Panc1 (cell line): ENCODE data around the gene MTMR2. TPM values are rescaled to one million over a fixed set of nuclear protein-coding genes. Genes with fewer than 3 reads are reported as not detected.

Experiments used
- ATAC-seq: fragments of 200-7000 bp; cut with Tn5 transposase; 2 replicates; pipeline ENCODE4 v1.9.1; 2020; ENCODE audit warnings: mild to moderate bottlenecking, moderate library complexity
- Bru-seq: library from RNA; stranded (reverse); fragments of 400-500 nt; gene quantifications from one replicate; lab custom pipeline; 2021; lab: Mats Ljungman, UMichigan
- BruChase-seq, 2 experiments: library from RNA; stranded (reverse); fragments of 400-500 nt; gene quantifications; one replicate each; lab custom pipeline; 2021; lab: Mats Ljungman, UMichigan
- BruUV-seq: library from RNA; stranded (reverse); fragments of 400-500 nt; replicated peaks from 2 replicates; lab custom pipeline; 2021; lab: Mats Ljungman, UMichigan
- CTCF ChIA-PET: fragments of 300-600 bp; sonication (Branson Sonifier 250); formaldehyde crosslinking; loops from one replicate; lab custom pipeline; 2022; ENCODE audit warnings: antibody characterized with exemption; lab: Charles Lee
- POLR2A ChIA-PET: fragments of 300-600 bp; sonication (Branson Sonifier 250); formaldehyde crosslinking; loops from one replicate; lab custom pipeline; 2022; ENCODE audit warnings: antibody characterized with exemption; lab: Charles Lee
- DNase-seq: peaks from one replicate; pipeline ENCODE4 v3.0.0-alpha.2; 2010; ENCODE audit warnings: low read depth, low spot score
- H3K27ac ChIP-seq: 2 replicates; pipeline ENCODE4 v1.5.1; 2011; ENCODE audit warnings: mild to moderate bottlenecking, low read length, inconsistent platforms
- H3K27me3 ChIP-seq: fragments of 200-500 bp; sonication (Bioruptor generic); 2 replicates; pipeline ENCODE4 v1.6.0; 2014; ENCODE audit warnings: low read length, inconsistent platforms; ENCODE audit not compliant: control insufficient read depth, insufficient read depth
- H3K36me3 ChIP-seq: fragments of 200-500 bp; sonication (Bioruptor generic); 2 replicates; pipeline ENCODE4 v1.5.1; 2014; ENCODE audit warnings: inconsistent platforms, mild to moderate bottlenecking, low read length, moderate library complexity; ENCODE audit not compliant: control insufficient read depth, insufficient read depth
- H3K4me1 ChIP-seq: 2 replicates; pipeline ENCODE4 v1.5.1; 2011; ENCODE audit warnings: inconsistent platforms, mild to moderate bottlenecking, low read length, moderate library complexity; ENCODE audit not compliant: control insufficient read depth, insufficient read depth
- H3K4me3 ChIP-seq, 2 experiments: 2 replicates each; pipeline ENCODE4 v1.5.1; 2011 to 2012; ENCODE audit warnings: low read depth in 2 of 2, low read length in 2 of 2, mild to moderate bottlenecking in 2 of 2, inconsistent platforms in 1 of 2, moderate library complexity in 1 of 2
- H3K9me3 ChIP-seq: fragments of 200-500 bp; sonication (Bioruptor generic); 2 replicates; pipeline ENCODE4 v1.5.1; 2014; ENCODE audit warnings: low read depth, mild to moderate bottlenecking, inconsistent platforms, low read length, moderate library complexity; ENCODE audit not compliant: control insufficient read depth, insufficient read depth
- POLR2AphosphoS5 ChIP-seq: IDR thresholded peaks from 2 replicates; pipeline ENCODE4 v1.6.1; 2012; ENCODE audit warnings: mild to moderate bottlenecking, low read depth, low read length, moderate library complexity
- SIN3A ChIP-seq: IDR thresholded peaks from 2 replicates; pipeline ENCODE4 v1.6.1; 2012; ENCODE audit warnings: low read depth, mild to moderate bottlenecking, low read length, moderate library complexity, borderline replicate concordance; ENCODE audit not compliant: insufficient read depth
- TCF7L2 ChIP-seq: IDR thresholded peaks from 2 replicates; pipeline ENCODE4 v1.6.1; 2011; ENCODE audit warnings: mild to moderate bottlenecking, low read depth, low read length, inconsistent platforms
- in situ Hi-C: cut with HindIII; loops from 2 replicates; pipeline ENCODE4 v1.10.0; 2016; ENCODE audit warnings: low sequenced_read_pairs, low pct_unique_long_range_greater_than_20kb
- intact Hi-C: fragments of 100-400 bp; cut with micrococcal nuclease; formaldehyde crosslinking; loops from one replicate; pipeline ENCODE4 v1.10.0; 2022; ENCODE audit not compliant: unreplicated experiment
- long read RNA-seq: library from polyadenylated mRNA; unstranded; transcript quantifications from one replicate; pipeline ENCODE4 v2.0.0, GENCODE V29; 2021; ENCODE audit not compliant: unreplicated experiment
- polyA plus RNA-seq: library from polyadenylated mRNA; unstranded; fragments of >200 nt; gene quantifications from one replicate; pipeline ENCODE4 v1.2.1, GENCODE V29; 2012; ENCODE audit warnings: missing spikeins; ENCODE audit not compliant: insufficient read length
- total RNA-seq: library from RNA; stranded (reverse); gene quantifications from one replicate; pipeline ENCODE4 v1.2.1, GENCODE V29; 2021; ENCODE audit not compliant: unreplicated experiment
- TF ChIP-seq, protein P1 (sequence below), 2 experiments: IDR thresholded peaks; 2 replicates each; pipeline ENCODE4 v1.6.1; 2011 to 2012; ENCODE audit warnings: low read depth in 2 of 2, control low read depth in 1 of 2, low read length in 1 of 2, mild to moderate bottlenecking in 1 of 2, moderate library complexity in 1 of 2; ENCODE audit not compliant: insufficient read depth in 1 of 2
- TF ChIP-seq, protein P2 (sequence below): fragments of 450-650 bp; IDR thresholded peaks from 2 replicates; pipeline ENCODE4 v1.5.1; 2017; ENCODE audit warnings: mild to moderate bottlenecking

MTMR2 gene
- total RNA-seq = 44.8 TPM
- 23.7 TPM for polyA plus RNA-seq
- percentile 87 among the genes with signal in this experiment for Bru-seq, nascent RNA
- percentile 73 among the genes with signal in this experiment for BruChase-seq, experiment 1, labeled RNA remaining after a 2-hour chase
- percentile 81 among the genes with signal in this experiment for BruChase-seq, experiment 2, labeled RNA remaining after a 6-hour chase
- long read RNA-seq, full-length matches to known transcripts = 148 of 228 reads
- long read RNA-seq, partial matches to known transcripts = 12 of 228 reads
- long read RNA-seq, other reads (novel, unspliced or antisense) = 68 of 228 reads

DNA sequence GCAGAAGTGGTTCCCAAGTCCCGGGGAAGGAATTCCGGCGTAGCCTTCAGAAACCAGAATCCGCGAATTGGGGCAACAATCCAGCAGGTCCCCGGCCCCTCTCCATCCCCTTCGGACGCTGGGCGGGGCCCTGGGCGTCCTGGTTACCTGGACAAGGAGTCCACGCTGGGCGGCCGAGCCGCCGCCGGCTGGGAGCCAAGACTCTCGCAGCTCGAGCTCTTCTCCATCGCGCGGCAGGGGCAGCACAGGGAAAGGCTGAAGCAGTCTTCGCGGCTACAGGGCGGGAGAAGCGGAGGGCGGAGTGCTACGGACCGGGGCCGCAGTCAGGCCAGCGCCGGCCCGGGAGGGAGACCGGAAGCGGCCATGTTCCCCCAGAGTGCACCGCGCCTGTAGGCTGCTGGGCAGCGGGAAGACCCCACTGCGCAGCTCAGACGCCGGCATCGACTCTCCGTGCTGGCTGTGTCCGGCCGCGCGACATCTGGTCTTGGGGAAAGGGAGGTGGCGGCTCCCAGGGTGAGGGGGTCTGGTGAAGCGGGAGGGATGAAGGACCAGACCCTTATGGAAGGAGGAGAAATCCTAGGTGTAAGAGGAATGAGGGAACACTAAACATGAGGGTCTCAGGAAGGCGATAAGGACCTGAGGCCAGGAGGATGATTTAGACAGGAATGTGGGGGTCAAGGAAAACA lies at the start of gene MTMR2:
Gene MTMR2, minus strand, starts transcription at position 380 of the 686 bp plus-strand sequence. Its CDS starts 153 bp downstream, at position 227.
- H3K27ac ChIP-seq = peak within 1 kb of the TSS; percentile 99
- TF ChIP-seq, protein P1, sequence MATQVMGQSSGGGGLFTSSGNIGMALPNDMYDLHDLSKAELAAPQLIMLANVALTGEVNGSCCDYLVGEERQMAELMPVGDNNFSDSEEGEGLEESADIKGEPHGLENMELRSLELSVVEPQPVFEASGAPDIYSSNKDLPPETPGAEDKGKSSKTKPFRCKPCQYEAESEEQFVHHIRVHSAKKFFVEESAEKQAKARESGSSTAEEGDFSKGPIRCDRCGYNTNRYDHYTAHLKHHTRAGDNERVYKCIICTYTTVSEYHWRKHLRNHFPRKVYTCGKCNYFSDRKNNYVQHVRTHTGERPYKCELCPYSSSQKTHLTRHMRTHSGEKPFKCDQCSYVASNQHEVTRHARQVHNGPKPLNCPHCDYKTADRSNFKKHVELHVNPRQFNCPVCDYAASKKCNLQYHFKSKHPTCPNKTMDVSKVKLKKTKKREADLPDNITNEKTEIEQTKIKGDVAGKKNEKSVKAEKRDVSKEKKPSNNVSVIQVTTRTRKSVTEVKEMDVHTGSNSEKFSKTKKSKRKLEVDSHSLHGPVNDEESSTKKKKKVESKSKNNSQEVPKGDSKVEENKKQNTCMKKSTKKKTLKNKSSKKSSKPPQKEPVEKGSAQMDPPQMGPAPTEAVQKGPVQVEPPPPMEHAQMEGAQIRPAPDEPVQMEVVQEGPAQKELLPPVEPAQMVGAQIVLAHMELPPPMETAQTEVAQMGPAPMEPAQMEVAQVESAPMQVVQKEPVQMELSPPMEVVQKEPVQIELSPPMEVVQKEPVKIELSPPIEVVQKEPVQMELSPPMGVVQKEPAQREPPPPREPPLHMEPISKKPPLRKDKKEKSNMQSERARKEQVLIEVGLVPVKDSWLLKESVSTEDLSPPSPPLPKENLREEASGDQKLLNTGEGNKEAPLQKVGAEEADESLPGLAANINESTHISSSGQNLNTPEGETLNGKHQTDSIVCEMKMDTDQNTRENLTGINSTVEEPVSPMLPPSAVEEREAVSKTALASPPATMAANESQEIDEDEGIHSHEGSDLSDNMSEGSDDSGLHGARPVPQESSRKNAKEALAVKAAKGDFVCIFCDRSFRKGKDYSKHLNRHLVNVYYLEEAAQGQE (IDR thresholded peaks at IDR 0.05; ENCODE audit: insufficient read depth in 1 of 2, low read depth in 2 of 2, low read length in 1 of 2) = peak in 1 of 2 experiments; percentile 16; a peak in 1 of 4 replicates
- no peak; the same call in 1 of the 2 replicates for TF ChIP-seq SIN3A
- TF ChIP-seq POLR2AphosphoS5 = peak; percentile 96
- 0 out of 2 replicates have a peak, but pooled peaks have one; percentile 26 for TF ChIP-seq TCF7L2
- TF ChIP-seq, protein P2, sequence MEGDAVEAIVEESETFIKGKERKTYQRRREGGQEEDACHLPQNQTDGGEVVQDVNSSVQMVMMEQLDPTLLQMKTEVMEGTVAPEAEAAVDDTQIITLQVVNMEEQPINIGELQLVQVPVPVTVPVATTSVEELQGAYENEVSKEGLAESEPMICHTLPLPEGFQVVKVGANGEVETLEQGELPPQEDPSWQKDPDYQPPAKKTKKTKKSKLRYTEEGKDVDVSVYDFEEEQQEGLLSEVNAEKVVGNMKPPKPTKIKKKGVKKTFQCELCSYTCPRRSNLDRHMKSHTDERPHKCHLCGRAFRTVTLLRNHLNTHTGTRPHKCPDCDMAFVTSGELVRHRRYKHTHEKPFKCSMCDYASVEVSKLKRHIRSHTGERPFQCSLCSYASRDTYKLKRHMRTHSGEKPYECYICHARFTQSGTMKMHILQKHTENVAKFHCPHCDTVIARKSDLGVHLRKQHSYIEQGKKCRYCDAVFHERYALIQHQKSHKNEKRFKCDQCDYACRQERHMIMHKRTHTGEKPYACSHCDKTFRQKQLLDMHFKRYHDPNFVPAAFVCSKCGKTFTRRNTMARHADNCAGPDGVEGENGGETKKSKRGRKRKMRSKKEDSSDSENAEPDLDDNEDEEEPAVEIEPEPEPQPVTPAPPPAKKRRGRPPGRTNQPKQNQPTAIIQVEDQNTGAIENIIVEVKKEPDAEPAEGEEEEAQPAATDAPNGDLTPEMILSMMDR = no peak
- DNase-seq = no peak
- intact Hi-C loops = loop anchor here (10.0 kb wide), 1 partner anchor 421 kb away; the partner anchor contains the start of gene MAML2
- H3K4me1 ChIP-seq = peaks cover 29% of the 10 kb centered on the region
- no peaks in the 10 kb centered on the region for H3K27me3 ChIP-seq
- no peaks in the 10 kb centered on the region; the same call in 1 of the 2 replicates for H3K36me3 ChIP-seq
- in situ Hi-C loops = no loop called here
- ChIA-PET POLR2A (interaction anchor here (0.8 kb wide), 1 partner anchor 418 kb away, joined by 5 read pairs; no protein-coding TSS in a partner anchor), CTCF (no interaction called here)
- BruUV-seq = no TSS peak
- peak within 1 kb of the TSS; percentile 85 to 90 for H3K4me3 ChIP-seq
- ATAC-seq = peak; percentile 98
- H3K9me3 ChIP-seq = no peaks in the 10 kb centered on the region

DNA sequence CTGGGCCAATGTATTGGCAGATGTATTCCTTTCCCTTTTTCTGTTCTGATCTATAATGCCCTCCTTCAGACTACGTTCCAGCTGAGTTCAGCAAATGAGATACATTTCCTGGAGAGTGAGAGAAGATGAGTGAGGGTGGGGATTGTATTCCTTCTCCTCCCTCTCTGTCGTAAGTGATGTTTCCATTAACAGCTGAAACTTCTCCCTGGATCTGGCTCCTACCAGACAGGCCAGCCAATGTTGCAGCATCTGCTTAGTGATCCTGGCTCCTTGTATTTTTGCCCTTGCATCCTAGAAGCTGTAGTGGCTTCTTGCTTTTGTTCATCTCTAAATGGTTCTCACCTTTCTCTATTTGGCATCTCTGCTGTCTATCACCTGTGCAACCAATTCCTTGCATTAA lies 48.2 kb upstream of the MTMR2 start:
- intact Hi-C loops (no loop called here), in situ Hi-C loops (no loop called here)
- Histone ChIP-seq H3K4me1 (peaks cover 6% of the 10 kb centered on the region; the same call in 1 of the 2 replicates), H3K27ac (no peak overlapping the region), H3K36me3 (no peaks in the 10 kb centered on the region), H3K9me3 (no peaks in the 10 kb centered on the region; the same call in 1 of the 2 replicates), H3K27me3 (no peaks in the 10 kb centered on the region), H3K4me3 (no peak overlapping the region)
- TF ChIP-seq, protein P1 (IDR thresholded peaks at IDR 0.05; ENCODE audit: insufficient read depth in 1 of 2, low read depth in 2 of 2, low read length in 1 of 2) = no peak
- TF ChIP-seq, protein P2 = no peak
- no peak for TF ChIP-seq SIN3A
- no peak for TF ChIP-seq POLR2AphosphoS5
- TF ChIP-seq TCF7L2 = no peak
- ChIA-PET POLR2A (interaction anchor here (0.6 kb wide), 1 partner anchor 156 kb away, joined by 3 read pairs; no protein-coding TSS in a partner anchor), CTCF (no interaction called here)
- no TSS peak for BruUV-seq
- ATAC-seq (peak; percentile 26; the same call in 1 of the 2 replicates), DNase-seq (no peak)
